Mesendoderm (in vitro differentiated cells): ENCODE results near the gene IRS1.

Experiments used
- DNase-seq: peaks from one replicate; pipeline ENCODE4 v3.0.0; 2013
- H2AK5ac ChIP-seq: 2 replicates; pipeline ENCODE4 v1.6.1; 2013; ENCODE audit warnings: low read length, inconsistent platforms
- H2BK120ac ChIP-seq: 2 replicates; pipeline ENCODE4 v1.6.1; 2013; ENCODE audit warnings: low read depth, mild to moderate bottlenecking, low read length, moderate library complexity, mixed read lengths
- H2BK15ac ChIP-seq: replicated peaks from 2 replicates; pipeline ENCODE4 v1.6.1; 2013; ENCODE audit warnings: low read depth, mild to moderate bottlenecking, moderate library complexity
- H2BK5ac ChIP-seq: 2 replicates; pipeline ENCODE4 v1.6.1; 2013; ENCODE audit warnings: low read length, inconsistent platforms
- H3K18ac ChIP-seq: 2 replicates; pipeline ENCODE4 v1.6.1; 2013; ENCODE audit warnings: mild to moderate bottlenecking, low read length, mixed read lengths
- H3K23ac ChIP-seq: one replicate; pipeline ENCODE4 v1.6.1; 2013; ENCODE audit warnings: low read length
- H3K27ac ChIP-seq: 2 replicates; pipeline ENCODE4 v1.5.1; 2013; ENCODE audit warnings: low read depth, mild to moderate bottlenecking, inconsistent platforms, low read length, moderate library complexity
- H3K27me3 ChIP-seq: 2 replicates; pipeline ENCODE4 v1.6.1; 2013; ENCODE audit warnings: low read length, control low read depth, mild to moderate bottlenecking, inconsistent platforms; ENCODE audit not compliant: insufficient read depth, poor library complexity
- H3K36me3 ChIP-seq: 2 replicates; pipeline ENCODE4 v1.6.1; 2013; ENCODE audit warnings: low read length, inconsistent platforms; ENCODE audit not compliant: control insufficient read depth, insufficient read depth
- H3K4ac ChIP-seq: one replicate; pipeline ENCODE4 v1.6.1; 2013; ENCODE audit warnings: low read depth, mild to moderate bottlenecking, low read length, moderate library complexity
- H3K4me1 ChIP-seq: 2 replicates; pipeline ENCODE4 v1.6.1; 2013; ENCODE audit warnings: low read depth, low read length, inconsistent platforms; ENCODE audit not compliant: control insufficient read depth
- H3K4me2 ChIP-seq: 2 replicates; pipeline ENCODE4 v1.6.1; 2013; ENCODE audit warnings: low read length
- H3K4me3 ChIP-seq: 2 replicates; pipeline ENCODE4 v1.5.1; 2013; ENCODE audit warnings: mild to moderate bottlenecking, low read length
- H3K56ac ChIP-seq: one replicate; pipeline ENCODE4 v1.6.1; 2013; ENCODE audit warnings: low read length
- H3K79me1 ChIP-seq: 2 replicates; pipeline ENCODE4 v1.6.1; 2013; ENCODE audit warnings: low read length, inconsistent platforms
- H3K79me2 ChIP-seq: 2 replicates; pipeline ENCODE4 v1.6.1; 2013; ENCODE audit warnings: mild to moderate bottlenecking, low read length; ENCODE audit not compliant: control insufficient read depth, insufficient read depth
- H3K9ac ChIP-seq: 2 replicates; pipeline ENCODE4 v1.6.1; 2013; ENCODE audit warnings: low read length, inconsistent platforms
- H4K5ac ChIP-seq: one replicate; pipeline ENCODE4 v1.6.1; 2013; ENCODE audit warnings: low read length
- H4K8ac ChIP-seq: one replicate; pipeline ENCODE4 v1.6.1; 2013; ENCODE audit warnings: low read depth, mild to moderate bottlenecking, control low read depth, low read length, moderate library complexity
- WGBS: extraction: QIAGEN DNeasy Blood & Tissue Kit; methylation state at CpG from one replicate; pipeline ENCODE4 v1.1.7; 2013; ENCODE audit warnings: low lambda C conversion rate, missing lambda C conversion rate; ENCODE audit not compliant: insufficient coverage; ENCODE audit errors: extremely low coverage; 5-methylcytosine and 5-hydroxymethylcytosine counted together

IRS1 gene

GRCh38 chr2:226707499-226707898, 92.1 kb downstream of the IRS1 start:
- H3K56ac ChIP-seq: no peak overlapping the region
- H3K79me2 ChIP-seq: no peaks in the 10 kb centered on the region
- no peak overlapping the region for H3K4me3 ChIP-seq
- H3K27ac ChIP-seq: no peak overlapping the region
- H4K5ac ChIP-seq: no peak overlapping the region
- DNase-seq: no peak
- no peak overlapping the region for H3K18ac ChIP-seq
- H2BK15ac ChIP-seq: no peak overlapping the region
- H3K27me3 ChIP-seq: no peaks in the 10 kb centered on the region
- no peak overlapping the region for H3K4ac ChIP-seq
- no peak overlapping the region for H3K23ac ChIP-seq
- H2BK5ac ChIP-seq: no peak overlapping the region
- H3K4me1 ChIP-seq: no peaks in the 10 kb centered on the region
- no peaks in the 10 kb centered on the region for H3K36me3 ChIP-seq
- H4K8ac ChIP-seq: no peak overlapping the region
- no peaks in the 10 kb centered on the region for H3K79me1 ChIP-seq
- H3K9ac ChIP-seq: no peak overlapping the region
- H3K4me2 ChIP-seq: no peak overlapping the region
- no peak overlapping the region for H2AK5ac ChIP-seq
- H2BK120ac ChIP-seq: no peak overlapping the region

- no peaks in the 10 kb centered on the region for H3K79me2 ChIP-seq
- no CpG with 5 or more reads among the region's 3 CpGs for WGBS
Observed at GRCh38 chr2:226705965-226706364, 93.7 kb downstream of the IRS1 start.

DNA sequence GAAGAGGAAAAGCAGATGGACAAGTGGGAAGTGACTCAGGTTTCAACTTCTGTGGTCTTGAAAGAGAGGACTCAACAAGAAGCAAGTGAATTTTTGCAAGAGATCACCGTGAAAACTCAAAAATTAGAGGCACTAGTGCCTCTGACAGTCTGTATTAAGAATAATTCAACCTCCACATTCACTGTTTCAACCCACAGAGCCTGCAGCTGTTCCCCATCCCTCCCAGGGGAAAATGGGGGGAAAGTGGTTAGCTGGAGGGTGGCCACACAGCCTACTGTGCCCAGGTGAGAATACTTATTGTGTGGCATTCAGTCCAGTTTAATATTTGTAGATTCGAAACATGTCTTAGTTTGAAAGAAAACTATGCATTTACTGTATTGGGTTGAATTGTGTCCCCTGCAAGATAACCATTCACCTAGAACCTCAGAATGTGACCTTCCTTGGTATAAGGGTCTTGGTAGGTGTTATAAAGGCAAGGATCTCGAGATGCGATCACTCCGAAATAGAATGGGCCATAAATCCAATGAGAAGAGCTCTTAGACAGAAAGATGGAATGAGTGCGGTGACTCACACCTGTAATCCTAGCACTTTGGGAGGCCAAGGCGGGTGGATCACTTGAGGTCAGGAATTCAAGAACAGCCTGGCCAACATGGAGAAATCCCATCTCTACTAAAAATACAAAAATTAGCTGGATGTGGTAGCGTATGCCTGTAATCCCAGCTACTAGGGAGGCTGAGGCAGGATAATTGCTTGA, 94.3 kb downstream of the IRS1 start:
- Histone ChIP-seq H3K56ac (no peak overlapping the region), H2BK120ac (no peak overlapping the region), H3K4me1 (no peaks in the 10 kb centered on the region), H4K8ac (no peak overlapping the region), H3K4ac (no peak overlapping the region), H2BK15ac (no peak overlapping the region), H2BK5ac (no peak overlapping the region), H3K79me2 (no peaks in the 10 kb centered on the region), H3K18ac (no peak overlapping the region), H3K36me3 (no peaks in the 10 kb centered on the region), H3K27ac (no peak overlapping the region), H3K23ac (no peak overlapping the region), H3K4me2 (no peak overlapping the region), H3K79me1 (no peaks in the 10 kb centered on the region), H4K5ac (no peak overlapping the region), H3K4me3 (no peak overlapping the region), H3K27me3 (no peaks in the 10 kb centered on the region), H3K9ac (no peak overlapping the region), H2AK5ac (no peak overlapping the region)
- WGBS: no CpG with 5 or more reads among the region's 8 CpGs
- no peak for DNase-seq

More at GRCh38 chr2:226705965-226706364, 93.7 kb downstream of the IRS1 start:
- no peak overlapping the region for H3K56ac ChIP-seq
- H2AK5ac ChIP-seq: no peak overlapping the region
- H3K36me3 ChIP-seq: no peaks in the 10 kb centered on the region
- H3K4ac ChIP-seq: no peak overlapping the region
- H3K27me3 ChIP-seq: no peaks in the 10 kb centered on the region
- no peak overlapping the region for H4K5ac ChIP-seq
- no peak overlapping the region for H3K18ac ChIP-seq
- H4K8ac ChIP-seq: no peak overlapping the region
- no peaks in the 10 kb centered on the region for H3K79me1 ChIP-seq
- H3K9ac ChIP-seq: no peak overlapping the region
- no peak for DNase-seq
- no peak overlapping the region for H2BK15ac ChIP-seq
- no peak overlapping the region for H3K4me2 ChIP-seq
- H3K27ac ChIP-seq: no peak overlapping the region
- no peak overlapping the region for H3K23ac ChIP-seq
- H2BK120ac ChIP-seq: no peak overlapping the region
- H3K4me3 ChIP-seq: no peak overlapping the region
- H2BK5ac ChIP-seq: no peak overlapping the region
- no peaks in the 10 kb centered on the region for H3K4me1 ChIP-seq

DNA sequence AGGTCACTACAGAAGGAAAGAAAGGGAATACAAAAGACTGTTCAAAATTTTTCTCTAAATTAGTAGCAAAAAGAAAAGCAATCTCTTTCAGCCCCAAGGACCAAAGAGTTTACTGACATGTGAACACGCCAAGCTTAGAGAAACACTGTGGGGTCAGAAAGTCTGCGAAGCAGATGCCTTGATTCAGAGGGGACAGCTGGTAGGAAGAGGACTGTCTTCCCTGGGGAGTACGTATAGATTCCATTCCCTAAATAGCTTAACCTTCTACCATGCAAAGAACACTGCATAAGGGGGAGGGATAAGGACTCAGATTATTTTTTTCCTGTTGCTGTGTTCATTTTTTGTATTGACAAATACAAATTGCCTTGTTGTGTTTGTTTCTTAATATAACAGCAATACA, 96.1 kb downstream of the IRS1 start:
- H2BK5ac ChIP-seq: no peak overlapping the region
- no peak overlapping the region for H2BK120ac ChIP-seq
- no peak overlapping the region for H3K27ac ChIP-seq
- H4K5ac ChIP-seq: no peak overlapping the region
- H3K79me1 ChIP-seq: no peaks in the 10 kb centered on the region
- no peaks in the 10 kb centered on the region for H3K27me3 ChIP-seq
- WGBS: no CpG with 5 or more reads among the region's 3 CpGs
- H3K4me2 ChIP-seq: no peak overlapping the region
- no peak for DNase-seq
- H3K79me2 ChIP-seq: no peaks in the 10 kb centered on the region
- H3K4ac ChIP-seq: no peak overlapping the region
- H3K36me3 ChIP-seq: no peaks in the 10 kb centered on the region
- H2AK5ac ChIP-seq: no peak overlapping the region
- H3K9ac ChIP-seq: no peak overlapping the region
- H3K18ac ChIP-seq: no peak overlapping the region
- H3K23ac ChIP-seq: no peak overlapping the region
- no peak overlapping the region for H3K56ac ChIP-seq
- no peak overlapping the region for H4K8ac ChIP-seq
- no peaks in the 10 kb centered on the region for H3K4me1 ChIP-seq
- no peak overlapping the region for H2BK15ac ChIP-seq
- H3K4me3 ChIP-seq: no peak overlapping the region

- Histone ChIP-seq H3K9ac (no peak overlapping the region), H3K36me3 (no peaks in the 10 kb centered on the region), H2BK15ac (no peak overlapping the region), H3K4ac (no peak overlapping the region), H3K4me1 (no peaks in the 10 kb centered on the region), H3K56ac (no peak overlapping the region), H3K18ac (no peak overlapping the region), H4K5ac (no peak overlapping the region), H3K79me2 (no peaks in the 10 kb centered on the region), H2BK5ac (no peak overlapping the region), H3K79me1 (no peaks in the 10 kb centered on the region), H2AK5ac (no peak overlapping the region), H2BK120ac (no peak overlapping the region), H4K8ac (no peak overlapping the region), H3K4me3 (no peak overlapping the region), H3K23ac (no peak overlapping the region), H3K27me3 (no peaks in the 10 kb centered on the region), H3K27ac (no peak overlapping the region), H3K4me2 (no peak overlapping the region)
- no CpG with 5 or more reads among the region's 7 CpGs for WGBS
- DNase-seq: no peak
Observed at GRCh38 chr2:226702376-226702775, 97.2 kb downstream of the IRS1 start.

DNA sequence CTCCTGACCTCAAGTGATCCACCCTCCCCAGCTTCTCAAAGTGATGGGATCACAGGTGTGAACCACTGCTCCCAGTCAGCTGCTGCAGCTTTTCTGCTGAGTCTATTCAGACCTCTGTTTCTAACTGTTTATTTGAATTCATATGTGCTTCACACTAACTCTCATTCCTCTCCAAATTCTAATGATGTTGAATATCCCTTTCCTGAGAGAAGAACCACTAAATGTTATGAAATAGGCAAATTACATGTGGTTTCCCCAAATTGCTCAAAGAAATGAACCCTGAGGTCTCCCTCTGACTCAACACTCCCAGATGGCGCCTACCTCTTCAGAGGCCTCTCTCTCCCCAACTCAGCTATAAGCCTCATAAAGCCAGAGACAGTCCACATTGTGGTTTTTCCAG, 98.6 kb downstream of the IRS1 start:
- H3K23ac ChIP-seq: no peak overlapping the region
- no peak overlapping the region for H4K8ac ChIP-seq
- no peak overlapping the region for H3K4me2 ChIP-seq
- no peaks in the 10 kb centered on the region for H3K4me1 ChIP-seq
- no peak overlapping the region for H3K9ac ChIP-seq
- no peaks in the 10 kb centered on the region for H3K36me3 ChIP-seq
- no peak overlapping the region for H3K18ac ChIP-seq
- no peak overlapping the region for H3K4me3 ChIP-seq
- H3K79me2 ChIP-seq: no peaks in the 10 kb centered on the region
- H3K27me3 ChIP-seq: no peaks in the 10 kb centered on the region
- H3K27ac ChIP-seq: no peak overlapping the region
- no peak overlapping the region for H2BK15ac ChIP-seq
- no peak overlapping the region for H3K56ac ChIP-seq
- H2BK5ac ChIP-seq: no peak overlapping the region
- no peak overlapping the region for H3K4ac ChIP-seq
- DNase-seq: no peak
- no peak overlapping the region for H4K5ac ChIP-seq
- no peak overlapping the region for H2BK120ac ChIP-seq
- no CpG with 5 or more reads among the region's 1 CpG for WGBS
- no peaks in the 10 kb centered on the region for H3K79me1 ChIP-seq
- H2AK5ac ChIP-seq: no peak overlapping the region
